GM18870 (cell line): ENCODE measurements around the gene STAT1.
"Not testable (repeated sequence)": the region's sequence is repeated elsewhere in the genome, so short reads cannot be mapped to it uniquely, and the experiment has no call there.

Experiments
- ATAC-seq: cut with Tn5 transposase; IDR thresholded peaks from one replicate; pipeline ENCODE4 v1.9.1; 2021; ENCODE audit warnings: moderate library complexity; ENCODE audit not compliant: unreplicated experiment

Gene STAT1

GRCh38 chr2:190965580-190966222, 48.3 kb downstream of the STAT1 start:
- ATAC-seq, result no peak

DNA sequence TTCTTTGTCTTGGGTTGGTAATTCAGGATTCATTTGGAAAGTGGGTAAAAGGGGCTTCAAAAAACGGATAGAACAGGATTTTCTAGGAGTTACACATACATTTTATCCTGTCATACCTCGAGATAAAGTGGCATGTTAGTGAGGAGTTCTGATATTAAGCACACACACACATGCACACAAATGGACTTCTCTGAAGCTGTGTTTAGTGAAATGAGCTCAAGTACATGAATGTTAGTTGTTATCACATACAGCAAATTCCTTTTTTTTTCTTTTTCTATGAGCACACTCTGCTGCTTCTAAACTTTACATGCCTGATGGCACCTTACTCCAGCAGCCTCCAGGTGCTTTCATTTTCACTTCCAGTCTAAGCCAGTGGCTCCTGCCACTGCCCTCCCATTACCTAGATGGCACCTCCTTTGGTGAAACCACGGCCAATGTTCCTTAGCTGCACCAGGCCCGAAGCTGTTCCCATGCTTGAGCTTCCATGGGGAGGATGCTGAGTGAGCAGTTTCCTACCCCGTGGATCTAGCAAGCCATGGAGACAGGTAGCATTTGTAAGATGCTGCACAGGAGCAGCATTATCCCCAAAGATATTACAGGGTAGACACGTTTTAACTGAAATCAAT, 49.7 kb downstream of the STAT1 start:
- ATAC-seq, result no peak

- no peak for ATAC-seq
Measured at GRCh38 chr2:190963088-190963487, 50.9 kb downstream of the STAT1 start.

- ATAC-seq, result no peak
Measured at GRCh38 chr2:190961918-190962487, 52.0 kb downstream of the STAT1 start.

- not testable (repeated sequence) for ATAC-seq
Measured at GRCh38 chr2:190961117-190961516, 52.9 kb downstream of the STAT1 start.

DNA sequence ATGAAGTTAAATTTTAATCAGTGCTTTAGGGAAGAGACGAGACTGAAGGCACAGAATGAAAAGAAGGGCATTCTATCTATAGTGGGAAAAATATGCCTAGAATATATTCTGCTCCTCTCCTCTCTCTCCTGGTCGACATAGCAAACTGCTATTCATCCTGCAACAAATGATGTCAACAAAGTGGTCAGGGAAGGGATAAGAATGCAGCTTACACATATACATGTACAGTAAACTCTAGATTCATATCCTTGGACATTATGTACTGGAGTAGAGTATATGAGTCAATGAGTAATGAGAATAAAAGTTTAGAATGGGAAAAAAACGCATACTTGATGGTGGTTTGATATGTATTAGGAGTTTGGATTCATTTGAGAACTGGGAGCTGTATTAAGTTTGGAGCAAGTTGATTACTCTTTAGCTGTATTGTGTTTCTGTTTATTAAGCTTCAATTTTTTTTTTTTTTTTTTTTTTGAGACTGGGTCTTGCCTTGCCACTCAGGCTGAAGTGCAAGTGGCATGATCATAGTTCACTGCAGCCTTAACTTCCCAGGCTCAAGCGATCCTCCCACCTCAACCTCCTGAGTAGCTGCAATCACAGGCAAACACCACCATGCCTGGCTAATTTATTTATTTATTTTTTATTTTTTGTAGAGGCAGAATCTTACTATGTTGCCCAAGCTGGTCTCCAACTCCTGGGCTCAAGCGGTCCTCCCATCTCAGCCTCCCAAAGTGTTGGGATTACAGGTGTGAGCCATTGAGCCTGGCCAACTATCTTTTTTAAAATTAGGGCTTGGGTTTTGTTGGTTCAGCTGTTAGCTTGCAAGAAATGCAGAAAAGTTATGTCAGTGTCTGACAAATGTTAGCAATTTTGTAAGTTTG, 53.8 kb downstream of the STAT1 start:
- no peak for ATAC-seq

DNA sequence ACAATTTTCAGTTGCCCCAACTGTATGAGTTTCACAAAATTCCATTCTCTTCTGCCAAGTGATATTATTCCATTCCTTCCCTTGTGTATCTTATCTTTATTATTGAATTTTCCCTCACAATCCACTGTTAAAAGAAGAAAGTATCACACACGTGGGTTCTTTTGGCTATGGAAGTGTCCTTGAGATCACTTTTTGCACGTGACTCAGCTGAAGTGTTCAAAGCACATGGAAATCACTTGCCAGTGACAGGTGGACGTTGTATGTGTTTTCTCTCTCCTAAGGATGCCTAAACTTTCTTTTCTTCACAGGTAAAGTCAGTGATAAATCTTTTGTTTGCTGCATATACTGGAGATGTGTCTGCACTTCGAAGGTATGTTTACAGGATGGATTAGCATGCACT, 60.7 kb downstream of the STAT1 start:
- ATAC-seq, result no peak

- ATAC-seq, result no peak
Measured at GRCh38 chr2:190950566-190950991, 63.4 kb downstream of the STAT1 start.

DNA sequence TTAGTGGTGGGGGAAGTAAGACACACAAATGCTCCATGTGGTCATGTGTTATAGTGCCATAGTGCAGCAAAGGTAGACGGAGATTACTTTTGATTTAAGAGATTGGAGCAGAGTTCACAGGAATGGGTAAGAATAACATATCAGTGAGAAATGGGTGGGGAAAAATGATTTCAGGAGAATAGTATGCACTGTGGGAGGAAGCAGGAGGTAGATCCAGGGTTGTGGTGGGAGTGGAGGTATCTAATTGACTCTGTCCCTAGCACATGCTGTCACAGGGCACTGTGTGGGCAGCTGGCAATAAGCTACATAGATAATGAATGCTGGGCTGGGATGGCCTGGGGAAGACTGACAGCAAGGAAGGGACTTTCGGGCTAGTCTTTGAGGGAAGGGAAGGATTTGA, 65.3 kb downstream of the STAT1 start:
- ATAC-seq, result no peak

GRCh38 chr2:190947711-190948251, 66.2 kb downstream of the STAT1 start:
- peak; percentile 64 for ATAC-seq

DNA sequence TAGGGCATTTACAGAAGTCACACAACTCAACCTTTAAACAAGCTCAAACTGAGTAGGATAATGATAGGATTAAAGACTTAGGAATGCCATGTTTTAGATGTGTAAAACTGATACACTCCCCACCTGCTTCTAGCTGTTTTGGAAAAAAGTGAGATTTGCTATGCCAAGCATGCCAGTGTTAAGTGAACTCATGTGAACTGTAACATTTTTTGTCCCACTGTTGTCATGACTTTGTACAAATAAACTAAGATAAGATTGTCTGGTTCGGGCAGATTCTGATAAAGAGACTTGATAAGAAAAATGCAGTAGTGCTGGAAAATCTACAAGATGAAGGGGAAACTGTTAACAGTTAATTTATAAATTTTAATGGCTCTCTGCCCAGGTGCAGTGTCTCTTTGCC, 66.8 kb downstream of the STAT1 start:
- ATAC-seq, result no peak

DNA sequence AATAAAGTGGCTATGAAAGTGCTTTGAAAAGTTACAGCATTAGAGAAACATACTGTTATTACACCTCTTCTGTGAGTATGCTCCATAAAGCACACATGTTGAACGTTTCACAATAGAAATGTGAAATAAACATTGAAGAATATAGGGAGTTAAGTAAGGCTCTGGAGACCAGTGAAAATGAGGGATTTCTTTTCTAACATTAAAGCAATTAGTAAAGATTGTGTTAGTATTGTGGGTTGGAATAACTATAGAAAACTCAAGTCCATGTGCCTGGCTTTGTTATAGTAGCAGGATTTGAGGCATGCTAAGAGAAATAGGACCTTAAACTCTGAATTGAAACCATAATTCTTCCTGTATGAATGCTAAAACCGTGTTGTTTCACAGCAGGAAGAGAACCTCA, 70.3 kb downstream of the STAT1 start:
- ATAC-seq, result no peak

DNA sequence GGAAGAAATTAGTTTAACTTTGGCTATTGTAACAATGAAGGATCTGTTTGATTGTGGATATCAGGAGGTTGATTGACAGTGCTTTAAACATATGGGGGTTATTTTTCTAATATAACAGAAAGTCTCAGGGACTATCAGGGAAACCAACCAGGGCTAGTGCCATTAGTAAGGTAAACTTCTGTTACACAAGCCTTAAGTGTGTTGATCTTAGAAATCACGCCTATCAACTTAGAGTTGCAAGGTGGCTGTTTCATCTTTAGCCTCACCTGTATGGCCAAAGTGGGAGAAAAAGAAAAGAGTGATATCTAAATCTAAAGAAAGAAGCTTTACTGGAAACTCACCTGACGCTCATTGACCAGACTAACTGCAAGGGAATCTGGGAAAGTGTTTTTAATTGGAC, 71.3 kb downstream of the STAT1 start:
- ATAC-seq, result no peak

GRCh38 chr2:190941571-190941970, 72.4 kb downstream of the STAT1 start:
- no peak for ATAC-seq

GRCh38 chr2:190940454-190940853, 73.5 kb downstream of the STAT1 start:
- no peak for ATAC-seq

- no peak for ATAC-seq
Measured at GRCh38 chr2:190938771-190939335, 75.1 kb downstream of the STAT1 start.

DNA sequence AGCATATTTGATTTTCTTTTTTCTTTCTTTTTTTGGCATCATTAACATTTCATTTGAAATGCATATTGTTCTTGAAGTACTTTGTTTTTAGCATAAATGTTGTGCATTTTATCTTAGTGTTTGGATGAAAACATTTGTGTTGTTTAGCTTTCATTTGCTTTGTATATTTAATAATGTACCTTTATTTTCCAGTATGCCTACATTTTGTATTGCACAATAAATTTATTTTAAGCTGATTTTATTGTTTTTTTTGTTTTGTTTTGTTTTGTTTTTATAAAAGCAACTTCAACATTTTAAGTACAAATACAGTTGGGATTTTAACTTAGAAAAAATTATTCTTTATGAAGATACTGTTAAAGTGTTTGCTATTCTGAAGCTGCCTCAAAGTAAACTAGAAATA, 78.9 kb downstream of the STAT1 start:
- no peak for ATAC-seq

GRCh38 chr2:190933361-190933760, 80.6 kb downstream of the STAT1 start:
- ATAC-seq, result no peak

- no peak for ATAC-seq
Measured at GRCh38 chr2:190932514-190932913, 81.5 kb downstream of the STAT1 start.

- no peak for ATAC-seq
Measured at GRCh38 chr2:190930411-190930810, 83.6 kb downstream of the STAT1 start.

GRCh38 chr2:190929919-190930318, 84.1 kb downstream of the STAT1 start:
- ATAC-seq, result no peak
